ENCODE measurements around the gene MUC16.

DNA sequence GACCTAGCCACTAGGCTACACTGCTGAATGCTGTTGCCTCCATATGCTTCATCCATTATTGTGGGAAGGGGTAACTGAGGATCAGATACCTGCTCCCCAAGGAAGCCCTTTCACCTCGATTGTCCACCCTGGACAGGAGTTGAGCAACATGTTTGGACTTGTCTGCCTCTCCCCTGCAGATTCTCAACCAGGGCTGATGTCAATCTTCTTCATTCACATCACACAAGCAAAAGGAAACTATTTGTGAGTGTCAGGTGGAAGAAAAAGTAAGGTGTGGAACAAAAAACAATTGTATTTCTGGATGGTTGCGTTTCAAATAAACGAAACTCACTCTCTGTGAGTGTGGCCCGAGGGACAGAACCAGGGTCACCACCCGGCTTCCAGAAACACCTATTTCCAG is 29.5 kb upstream of the MUC16 start:
- no peak for TF ChIP-seq POLR2AphosphoS5 (IDR thresholded peaks at IDR 0.05)
- TF ChIP-seq, protein P1, sequence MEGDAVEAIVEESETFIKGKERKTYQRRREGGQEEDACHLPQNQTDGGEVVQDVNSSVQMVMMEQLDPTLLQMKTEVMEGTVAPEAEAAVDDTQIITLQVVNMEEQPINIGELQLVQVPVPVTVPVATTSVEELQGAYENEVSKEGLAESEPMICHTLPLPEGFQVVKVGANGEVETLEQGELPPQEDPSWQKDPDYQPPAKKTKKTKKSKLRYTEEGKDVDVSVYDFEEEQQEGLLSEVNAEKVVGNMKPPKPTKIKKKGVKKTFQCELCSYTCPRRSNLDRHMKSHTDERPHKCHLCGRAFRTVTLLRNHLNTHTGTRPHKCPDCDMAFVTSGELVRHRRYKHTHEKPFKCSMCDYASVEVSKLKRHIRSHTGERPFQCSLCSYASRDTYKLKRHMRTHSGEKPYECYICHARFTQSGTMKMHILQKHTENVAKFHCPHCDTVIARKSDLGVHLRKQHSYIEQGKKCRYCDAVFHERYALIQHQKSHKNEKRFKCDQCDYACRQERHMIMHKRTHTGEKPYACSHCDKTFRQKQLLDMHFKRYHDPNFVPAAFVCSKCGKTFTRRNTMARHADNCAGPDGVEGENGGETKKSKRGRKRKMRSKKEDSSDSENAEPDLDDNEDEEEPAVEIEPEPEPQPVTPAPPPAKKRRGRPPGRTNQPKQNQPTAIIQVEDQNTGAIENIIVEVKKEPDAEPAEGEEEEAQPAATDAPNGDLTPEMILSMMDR (IDR thresholded peaks at IDR 0.05) = no peak
